ENCODE measurements around the gene CACNA2D2. TPM values are rescaled to one million over a fixed set of nuclear protein-coding genes. Genes with fewer than 3 reads are reported as not detected.

Gene CACNA2D2
- total RNA-seq, 1 experiment from 2014 or later, result 27.7 TPM

GRCh38 chr3:50473768-50474167 is 29.7 kb downstream of the CACNA2D2 start:
- no CpG with 5 or more reads among the region's 10 CpGs for whole genome bisulfite sequencing (ENCODE audit: extremely low coverage, insufficient read length, low lambda C conversion rate)

More at GRCh38 chr3:50473768-50474167, 29.7 kb downstream of the CACNA2D2 start:
- Histone ChIP-seq H3K56ac (ENCODE audit: insufficient read length, low read depth, low read length) (no peak overlapping the region), H2BK120ac (ENCODE audit: low read depth, low read length, poor library complexity, severe bottlenecking) (no peak overlapping the region), H3K4me2 (ENCODE audit: insufficient read depth, insufficient read length, low read length) (no peak overlapping the region), H3K27me3 (ENCODE audit: insufficient read depth, low read length) (no peaks in the 10 kb centered on the region), H3K4me1 (ENCODE audit: insufficient read depth, low read length) (no peaks in the 10 kb centered on the region), H3K79me1 (ENCODE audit: insufficient read depth, low read depth, low read length, poor library complexity, severe bottlenecking) (no peaks in the 10 kb centered on the region), H2BK5ac (ENCODE audit: insufficient read length, low read length) (no peak overlapping the region), H4K5ac (ENCODE audit: insufficient read length, low read depth, low read length) (no peak overlapping the region), H3K27ac (ENCODE audit: insufficient read length, low read depth, low read length) (no peak overlapping the region), H4K8ac (replicated peaks; ENCODE audit: insufficient read length, low read depth, low read length) (no peak overlapping the region), H3K4ac (ENCODE audit: low read depth, low read length) (no peak overlapping the region), H3K9me3 (ENCODE audit: control insufficient read depth, low read depth, low read length) (no peaks in the 10 kb centered on the region), H2BK20ac (ENCODE audit: low read depth, low read length, poor library complexity, severe bottlenecking) (no peak overlapping the region), H4K91ac (ENCODE audit: insufficient read length, low read depth, low read length) (no peak overlapping the region), H2AK5ac (ENCODE audit: insufficient read length, low read length) (no peak overlapping the region), H3T11ph (ENCODE audit: low read length) (no peak overlapping the region), H2BK12ac (ENCODE audit: insufficient read length, low read depth, low read length) (no peak overlapping the region), H3K23ac (ENCODE audit: insufficient read length, low read depth, low read length) (no peak overlapping the region), H3K18ac (ENCODE audit: insufficient read length, low read depth, low read length) (no peak overlapping the region), H3K79me2 (ENCODE audit: insufficient read depth, low read length) (no peaks in the 10 kb centered on the region), H2AFZ (ENCODE audit: low read length) (no peak overlapping the region), H3K14ac (ENCODE audit: insufficient read depth, low read length) (no peak overlapping the region), H4K20me1 (ENCODE audit: control insufficient read depth, insufficient read depth, insufficient read length) (no peaks in the 10 kb centered on the region), H3K23me2 (ENCODE audit: insufficient read length, low read depth, low read length, poor library complexity, severe bottlenecking) (no peaks in the 10 kb centered on the region), H2BK15ac (ENCODE audit: low read depth, low read length) (no peak overlapping the region), H3K9ac (ENCODE audit: extremely low read depth, insufficient read length, low read length) (no peak overlapping the region)
- H3K36me3 Mint-ChIP-seq (ENCODE audit: insufficient read depth in 1 of 3, low read depth in 3 of 3), result peaks cover 1 to 6% (median 6%) of the 10 kb centered on the region in 3 experiments; a peak in 5 of 7 replicates
- H3K4me3 Mint-ChIP-seq, result no peak overlapping the region
- no peaks in the 10 kb centered on the region for H3K27me3 Mint-ChIP-seq (ENCODE audit: low read depth)
- TF ChIP-seq CTCF (conservative IDR thresholded peaks at IDR 0.05), result no peak
- H3K9me3 Mint-ChIP-seq, result no peaks in the 10 kb centered on the region
- no peak for DNase-seq
- H3K27ac Mint-ChIP-seq, result no peak overlapping the region; a peak in 1 of 7 replicates
- H3K4me1 Mint-ChIP-seq, result peaks cover 0 to 11% of the 10 kb centered on the region in 2 experiments; a peak in 2 of 4 replicates
